Effector memory CD4-positive, alpha-beta T cell (primary cell): Measurements from ENCODE around the gene BRAF.
"Not testable (repeated sequence)": the region's sequence is repeated elsewhere in the genome, so short reads cannot be mapped to it uniquely, and the experiment has no call there.

ENCODE experiments used
- DNase-seq, 3 donors: peaks; one replicate each; pipeline ENCODE4 v3.0.0-alpha.2; 2020
- H3K27ac ChIP-seq: 2 replicates; pipeline ENCODE4 v1.7.0; 2013; ENCODE audit warnings: mild to moderate bottlenecking, low read length, moderate library complexity; ENCODE audit not compliant: insufficient read depth, poor library complexity, severe bottlenecking
- H3K27me3 ChIP-seq: replicated peaks from 2 replicates; pipeline ENCODE4 v1.7.0; 2013; ENCODE audit warnings: mild to moderate bottlenecking, low read length; ENCODE audit not compliant: insufficient read depth, control insufficient read depth, poor library complexity, severe bottlenecking
- H3K36me3 ChIP-seq: 2 replicates; pipeline ENCODE4 v1.7.0; 2013; ENCODE audit warnings: mild to moderate bottlenecking, low read length, moderate library complexity; ENCODE audit not compliant: control insufficient read depth, insufficient read depth
- H3K4me1 ChIP-seq: 2 replicates; pipeline ENCODE4 v1.7.0; 2013; ENCODE audit warnings: low read length, mild to moderate bottlenecking; ENCODE audit not compliant: control insufficient read depth, insufficient read depth, poor library complexity, severe bottlenecking
- H3K4me3 ChIP-seq: 2 replicates; pipeline ENCODE4 v1.7.0; 2013; ENCODE audit warnings: low read length, low read depth, mild to moderate bottlenecking; ENCODE audit not compliant: insufficient read depth, poor library complexity, severe bottlenecking
- H3K9me3 ChIP-seq: 2 replicates; pipeline ENCODE4 v1.7.0; 2013; ENCODE audit warnings: mild to moderate bottlenecking, low read length, moderate library complexity; ENCODE audit not compliant: control insufficient read depth

The BRAF gene

GRCh38 chr7:140724706-140725105 lies 200.0 kb downstream of the BRAF start:
- Histone ChIP-seq H3K4me1 (no peaks in the 10 kb centered on the region), H3K27me3 (no peaks in the 10 kb centered on the region), H3K27ac (no peak overlapping the region), H3K36me3 (no peaks in the 10 kb centered on the region), H3K9me3 (no peaks in the 10 kb centered on the region), H3K4me3 (no peak overlapping the region)
- no peak for DNase-seq

GRCh38 chr7:140723574-140723973 lies 201.2 kb downstream of the BRAF start:
- Histone ChIP-seq H3K27ac (no peak overlapping the region), H3K4me1 (no peaks in the 10 kb centered on the region)
- no peak for DNase-seq

GRCh38 chr7:140723006-140723405 lies 201.7 kb downstream of the BRAF start:
- no peaks in the 10 kb centered on the region for H3K36me3 ChIP-seq
- H3K4me3 ChIP-seq = no peak overlapping the region
- no peak for DNase-seq
- H3K4me1 ChIP-seq = no peaks in the 10 kb centered on the region
- H3K27ac ChIP-seq = no peak overlapping the region
- no peaks in the 10 kb centered on the region for H3K9me3 ChIP-seq
- H3K27me3 ChIP-seq = no peaks in the 10 kb centered on the region

More at GRCh38 chr7:140723574-140723973, 201.2 kb downstream of the BRAF start:
- Histone ChIP-seq H3K9me3 (no peaks in the 10 kb centered on the region), H3K36me3 (no peaks in the 10 kb centered on the region), H3K4me3 (no peak overlapping the region), H3K27me3 (no peaks in the 10 kb centered on the region)

- Histone ChIP-seq H3K27ac (no peak overlapping the region), H3K4me3 (no peak overlapping the region)
- no peak for DNase-seq
Observed at GRCh38 chr7:140722254-140722653, 202.5 kb downstream of the BRAF start.

GRCh38 chr7:140719721-140720120 lies 205.0 kb downstream of the BRAF start:
- H3K36me3 ChIP-seq = peaks cover 5% of the 10 kb centered on the region
- no peaks in the 10 kb centered on the region for H3K4me1 ChIP-seq
- no peak overlapping the region for H3K27ac ChIP-seq
- no peaks in the 10 kb centered on the region for H3K9me3 ChIP-seq
- no peaks in the 10 kb centered on the region for H3K27me3 ChIP-seq
- no peak for DNase-seq
- no peak overlapping the region for H3K4me3 ChIP-seq

More at GRCh38 chr7:140722254-140722653, 202.5 kb downstream of the BRAF start:
- Histone ChIP-seq H3K36me3 (no peaks in the 10 kb centered on the region), H3K9me3 (no peaks in the 10 kb centered on the region), H3K4me1 (no peaks in the 10 kb centered on the region), H3K27me3 (no peaks in the 10 kb centered on the region)

- Histone ChIP-seq H3K4me1 (no peaks in the 10 kb centered on the region), H3K36me3 (peaks cover 8% of the 10 kb centered on the region), H3K4me3 (no peak overlapping the region), H3K9me3 (no peaks in the 10 kb centered on the region), H3K27ac (no peak overlapping the region), H3K27me3 (no peaks in the 10 kb centered on the region)
- no peak for DNase-seq
Observed at GRCh38 chr7:140714331-140715040, 210.2 kb downstream of the BRAF start.

GRCh38 chr7:140712392-140712791 lies 212.3 kb downstream of the BRAF start:
- not testable (repeated sequence) for H3K4me1 ChIP-seq, H3K27ac ChIP-seq, H3K4me3 ChIP-seq, DNase-seq, H3K27me3 ChIP-seq, H3K36me3 ChIP-seq, H3K9me3 ChIP-seq

- H3K27ac ChIP-seq, DNase-seq, H3K4me3 ChIP-seq, H3K27me3 ChIP-seq, H3K9me3 ChIP-seq, H3K4me1 ChIP-seq: not testable (repeated sequence)
- peaks cover 21% of the 10 kb centered on the region for H3K36me3 ChIP-seq
Observed at GRCh38 chr7:140708764-140709163, 216.0 kb downstream of the BRAF start.

- DNase-seq = no peak
Observed at GRCh38 chr7:140707132-140707531, 217.6 kb downstream of the BRAF start.

GRCh38 chr7:140704205-140704604 lies 220.5 kb downstream of the BRAF start:
- DNase-seq = no peak
- H3K27me3 ChIP-seq = no peaks in the 10 kb centered on the region

More at GRCh38 chr7:140707132-140707531, 217.6 kb downstream of the BRAF start:
- Histone ChIP-seq H3K4me1 (no peaks in the 10 kb centered on the region), H3K27ac (no peak overlapping the region), H3K4me3 (no peak overlapping the region), H3K9me3 (no peaks in the 10 kb centered on the region), H3K36me3 (peaks cover 21% of the 10 kb centered on the region), H3K27me3 (no peaks in the 10 kb centered on the region)

More at GRCh38 chr7:140704205-140704604, 220.5 kb downstream of the BRAF start:
- Histone ChIP-seq H3K4me3 (no peak overlapping the region), H3K4me1 (no peaks in the 10 kb centered on the region), H3K36me3 (peaks cover 21% of the 10 kb centered on the region), H3K27ac (no peak overlapping the region), H3K9me3 (no peaks in the 10 kb centered on the region)
